SJSA1 (cell line): ENCODE data around the gene ADAM12. TPM values are rescaled to one million over a fixed set of nuclear protein-coding genes. Genes with fewer than 3 reads are reported as not detected.

Experiments
- DNase-seq, 2 experiments: peaks; one replicate each; pipeline ENCODE4 v3.0.0-alpha.2; 2015 to 2020; ENCODE audit warnings: low spot score in 2 of 2, low read depth in 1 of 2
- H3K27ac ChIP-seq: fragments of 250-450 bp; sonication (Bioruptor Pico); 2 replicates; pipeline ENCODE4 v1.5.1; 2020; ENCODE audit warnings: mild to moderate bottlenecking, moderate library complexity
- H3K27me3 ChIP-seq: fragments of 250-450 bp; sonication (Bioruptor Pico); replicated peaks from 2 replicates; pipeline ENCODE4 v1.5.1; 2020; ENCODE audit warnings: mild to moderate bottlenecking, moderate library complexity
- H3K36me3 ChIP-seq: fragments of 250-450 bp; sonication (Bioruptor Pico); 2 replicates; pipeline ENCODE4 v1.5.1; 2020; ENCODE audit warnings: mild to moderate bottlenecking
- H3K4me1 ChIP-seq: fragments of 250-450 bp; sonication (Bioruptor Pico); replicated peaks from 2 replicates; pipeline ENCODE4 v1.6.1; 2021; ENCODE audit warnings: mild to moderate bottlenecking
- H3K4me3 ChIP-seq: fragments of 250-450 bp; sonication (Bioruptor Pico); 2 replicates; pipeline ENCODE4 v1.5.1; 2020; ENCODE audit warnings: mild to moderate bottlenecking
- H3K9me3 ChIP-seq: fragments of 250-450 bp; sonication (Bioruptor Pico); replicated peaks from 2 replicates; pipeline ENCODE4 v1.5.1; 2020; ENCODE audit warnings: mild to moderate bottlenecking
- total RNA-seq: library from RNA; depleted of rRNA; stranded (reverse); fragments of >200 nt; shearing (Covaris generic); gene quantifications from 2 replicates; pipeline ENCODE4 v1.2.3, GENCODE V29; 2014

ADAM12 gene
- total RNA-seq, 1 experiment from 2014 or later: 3.6 TPM

- no peaks in the 10 kb centered on the region for H3K9me3 ChIP-seq
- no peak overlapping the region for H3K27ac ChIP-seq
- no peaks in the 10 kb centered on the region for H3K27me3 ChIP-seq
- no peaks in the 10 kb centered on the region for H3K36me3 ChIP-seq
- no peak overlapping the region for H3K4me3 ChIP-seq
- DNase-seq: no peak
- H3K4me1 ChIP-seq: peaks cover 9% of the 10 kb centered on the region
These were observed 182.6 kb downstream of the ADAM12 start for GRCh38 chr10:126205486-126206205.

- peaks cover 15% of the 10 kb centered on the region for H3K4me1 ChIP-seq
- H3K27ac ChIP-seq: no peak overlapping the region
- no peaks in the 10 kb centered on the region for H3K27me3 ChIP-seq
These were observed 184.0 kb downstream of the ADAM12 start for GRCh38 chr10:126204320-126204719.

GRCh38 chr10:126203746-126204145 is 184.5 kb downstream of the ADAM12 start:
- no peaks in the 10 kb centered on the region for H3K9me3 ChIP-seq
- no peaks in the 10 kb centered on the region for H3K36me3 ChIP-seq
- DNase-seq: no peak
- H3K27me3 ChIP-seq: no peaks in the 10 kb centered on the region
- H3K27ac ChIP-seq: no peak overlapping the region
- no peak overlapping the region for H3K4me3 ChIP-seq
- peaks cover 21% of the 10 kb centered on the region for H3K4me1 ChIP-seq

More at GRCh38 chr10:126204320-126204719, 184.0 kb downstream of the ADAM12 start:
- H3K9me3 ChIP-seq: no peaks in the 10 kb centered on the region
- peak in 1 of 2 experiments; percentile 8 for DNase-seq
- no peak overlapping the region for H3K4me3 ChIP-seq
- no peaks in the 10 kb centered on the region for H3K36me3 ChIP-seq

- Histone ChIP-seq H3K36me3 (no peaks in the 10 kb centered on the region), H3K27me3 (no peaks in the 10 kb centered on the region), H3K4me3 (no peak overlapping the region), H3K9me3 (no peaks in the 10 kb centered on the region), H3K27ac (no peak overlapping the region), H3K4me1 (peaks cover 25% of the 10 kb centered on the region)
- no peak for DNase-seq
These were observed 186.7 kb downstream of the ADAM12 start for GRCh38 chr10:126201603-126202002.

GRCh38 chr10:126199221-126199998 is 188.9 kb downstream of the ADAM12 start:
- peak overlapping the region; percentile 85 for H3K27ac ChIP-seq
- H3K9me3 ChIP-seq: no peaks in the 10 kb centered on the region
- peaks cover 21% of the 10 kb centered on the region for H3K4me1 ChIP-seq
- no peaks in the 10 kb centered on the region for H3K27me3 ChIP-seq
- H3K36me3 ChIP-seq: no peaks in the 10 kb centered on the region
- peak; percentile 90 to 96 for DNase-seq
- H3K4me3 ChIP-seq: no peak overlapping the region

GRCh38 chr10:126198681-126199080 is 189.6 kb downstream of the ADAM12 start:
- no peak overlapping the region for H3K4me3 ChIP-seq
- peaks cover 16% of the 10 kb centered on the region for H3K4me1 ChIP-seq
- no peak for DNase-seq
- H3K27me3 ChIP-seq: no peaks in the 10 kb centered on the region
- no peaks in the 10 kb centered on the region for H3K9me3 ChIP-seq
- H3K36me3 ChIP-seq: no peaks in the 10 kb centered on the region
- H3K27ac ChIP-seq: peak overlapping the region; percentile 85

GRCh38 chr10:126197036-126197543 is 191.2 kb downstream of the ADAM12 start:
- Histone ChIP-seq H3K4me1 (peaks cover 16% of the 10 kb centered on the region), H3K4me3 (no peak overlapping the region), H3K36me3 (no peaks in the 10 kb centered on the region), H3K27me3 (no peaks in the 10 kb centered on the region), H3K27ac (no peak overlapping the region), H3K9me3 (no peaks in the 10 kb centered on the region)
- no peak for DNase-seq

- Histone ChIP-seq H3K4me1 (peaks cover 16% of the 10 kb centered on the region), H3K4me3 (no peak overlapping the region), H3K27me3 (no peaks in the 10 kb centered on the region), H3K27ac (no peak overlapping the region), H3K36me3 (no peaks in the 10 kb centered on the region), H3K9me3 (no peaks in the 10 kb centered on the region)
- DNase-seq: no peak
These were observed 192.0 kb downstream of the ADAM12 start for GRCh38 chr10:126196281-126196680.

GRCh38 chr10:126191192-126191591 is 197.1 kb downstream of the ADAM12 start:
- H3K4me3 ChIP-seq: no peak overlapping the region
- H3K4me1 ChIP-seq: no peaks in the 10 kb centered on the region
- H3K9me3 ChIP-seq: no peaks in the 10 kb centered on the region
- H3K27ac ChIP-seq: no peak overlapping the region
- no peak for DNase-seq
- no peaks in the 10 kb centered on the region for H3K36me3 ChIP-seq
- no peaks in the 10 kb centered on the region for H3K27me3 ChIP-seq

- no peaks in the 10 kb centered on the region for H3K9me3 ChIP-seq
- no peak for DNase-seq
- H3K27ac ChIP-seq: no peak overlapping the region
- no peaks in the 10 kb centered on the region for H3K36me3 ChIP-seq
- no peaks in the 10 kb centered on the region for H3K4me1 ChIP-seq
- no peak overlapping the region for H3K4me3 ChIP-seq
- no peaks in the 10 kb centered on the region for H3K27me3 ChIP-seq
These were observed 199.5 kb downstream of the ADAM12 start for GRCh38 chr10:126188679-126189200.

GRCh38 chr10:126187399-126187798 is 200.9 kb downstream of the ADAM12 start:
- Histone ChIP-seq H3K27me3 (no peaks in the 10 kb centered on the region), H3K4me3 (no peak overlapping the region), H3K4me1 (no peaks in the 10 kb centered on the region), H3K27ac (no peak overlapping the region), H3K9me3 (no peaks in the 10 kb centered on the region), H3K36me3 (no peaks in the 10 kb centered on the region)
- DNase-seq: no peak

- Histone ChIP-seq H3K4me3 (no peak overlapping the region), H3K36me3 (no peaks in the 10 kb centered on the region), H3K4me1 (no peaks in the 10 kb centered on the region), H3K27me3 (no peaks in the 10 kb centered on the region), H3K9me3 (no peaks in the 10 kb centered on the region), H3K27ac (no peak overlapping the region)
- DNase-seq: no peak
These were observed 201.5 kb downstream of the ADAM12 start for GRCh38 chr10:126186766-126187165.

- H3K9me3 ChIP-seq: no peaks in the 10 kb centered on the region
- no peak for DNase-seq
- no peak overlapping the region for H3K4me3 ChIP-seq
- H3K27me3 ChIP-seq: no peaks in the 10 kb centered on the region
- H3K36me3 ChIP-seq: no peaks in the 10 kb centered on the region
- H3K27ac ChIP-seq: no peak overlapping the region
- H3K4me1 ChIP-seq: no peaks in the 10 kb centered on the region
These were observed 202.4 kb downstream of the ADAM12 start for GRCh38 chr10:126185676-126186447.
